HepG2 (cell line): ENCODE data around the gene HELZ. TPM values are rescaled to one million over a fixed set of nuclear protein-coding genes. Genes with fewer than 3 reads are reported as not detected.
A peak's percentile ranks its signal among the peaks of the same experiment; 100 is the strongest.

ENCODE experiments used
- AHDC1 ChIP-seq: sonication (generic); formaldehyde crosslinking; IDR thresholded peaks from 2 replicates; pipeline ENCODE4 v1.5.1; 2020; ENCODE audit warnings: mild to moderate bottlenecking, missing genetic modification reagents, borderline replicate concordance
- ETV6 ChIP-seq: sonication (generic); formaldehyde crosslinking; conservative IDR thresholded peaks from 2 replicates; pipeline ENCODE4 v1.4.0; 2020; ENCODE audit warnings: missing genetic modification reagents
- HIVEP1 ChIP-seq: sonication (generic); formaldehyde crosslinking; IDR thresholded peaks from 2 replicates; pipeline ENCODE4 v1.4.0; 2020; ENCODE audit warnings: mild to moderate bottlenecking, missing genetic modification reagents
- JUNB ChIP-seq: sonication (generic); formaldehyde crosslinking; IDR thresholded peaks from 2 replicates; pipeline ENCODE4 v1.8.0; 2022; ENCODE audit warnings: missing genetic modification reagents, mild to moderate bottlenecking, borderline replicate concordance
- SIN3B ChIP-seq: fragments of 150-350 bp; IDR thresholded peaks from 2 replicates; pipeline ENCODE4 v1.6.1; 2014; ENCODE audit warnings: low read length
- TIGD3 ChIP-seq: sonication (generic); formaldehyde crosslinking; IDR thresholded peaks from 2 replicates; pipeline ENCODE4 v1.5.1; 2020; ENCODE audit warnings: mild to moderate bottlenecking, missing genetic modification reagents, borderline replicate concordance
- ZNF263 ChIP-seq: sonication (generic); formaldehyde crosslinking; IDR thresholded peaks from 2 replicates; pipeline ENCODE4 v1.4.0; 2020; ENCODE audit warnings: missing genetic modification reagents
- ZNF367 ChIP-seq: sonication (generic); formaldehyde crosslinking; IDR thresholded peaks from 2 replicates; pipeline ENCODE4 v1.4.0; 2020; ENCODE audit warnings: missing genetic modification reagents, borderline replicate concordance
- ZNF530 ChIP-seq: sonication (generic); formaldehyde crosslinking; IDR thresholded peaks from 2 replicates; pipeline ENCODE4 v1.5.0; 2020; ENCODE audit warnings: low read depth, mild to moderate bottlenecking, missing genetic modification reagents
- ZNF740 ChIP-seq: sonication (generic); formaldehyde crosslinking; IDR thresholded peaks from 2 replicates; pipeline ENCODE4 v1.4.0; 2020; ENCODE audit warnings: missing genetic modification reagents
- polyA plus RNA-seq, 8 experiments: library from polyadenylated mRNA; depleted of rRNA in 3 of 8; stranded (reverse) in 7 of 8; unstranded in 1 of 8; fragments of >200 nt; fragmentation: Illumina TruSeq in 4 of 8; extraction: Trizol in 4 of 8; gene quantifications; 2 replicates each; pipeline versions ENCODE4 v1.2.1 to v1.2.3, GENCODE V29; 2011 to 2016; ENCODE audit warnings: low read depth in 4 of 8, missing spikeins in 1 of 8, mixed read lengths in 1 of 8; ENCODE audit not compliant: insufficient read depth in 1 of 8
- total RNA-seq, 5 experiments: library from RNA; depleted of rRNA; stranded (reverse); fragments of >200 nt; fragmentation: Illumina TruSeq; extraction: Trizol; gene quantifications; 2 replicates each; pipeline ENCODE4 v1.2.3, GENCODE V29; 2016; ENCODE audit warnings: low read depth in 1 of 5
- TF ChIP-seq, protein P1 (sequence below): sonication (generic); formaldehyde crosslinking; IDR thresholded peaks from 2 replicates; pipeline ENCODE4 v1.4.0; 2020; ENCODE audit warnings: missing genetic modification reagents
- TF ChIP-seq, protein P2 (sequence below): sonication (generic); formaldehyde crosslinking; conservative IDR thresholded peaks from 2 replicates; pipeline ENCODE4 v1.5.0; 2020; ENCODE audit warnings: missing genetic modification reagents

Gene HELZ
- total and polyA plus RNA-seq, 2 of the 13 experiments (the other 11 are each of a cell fraction or from before 2014, with no cell fraction given), result 35.3 to 52.4 TPM

DNA sequence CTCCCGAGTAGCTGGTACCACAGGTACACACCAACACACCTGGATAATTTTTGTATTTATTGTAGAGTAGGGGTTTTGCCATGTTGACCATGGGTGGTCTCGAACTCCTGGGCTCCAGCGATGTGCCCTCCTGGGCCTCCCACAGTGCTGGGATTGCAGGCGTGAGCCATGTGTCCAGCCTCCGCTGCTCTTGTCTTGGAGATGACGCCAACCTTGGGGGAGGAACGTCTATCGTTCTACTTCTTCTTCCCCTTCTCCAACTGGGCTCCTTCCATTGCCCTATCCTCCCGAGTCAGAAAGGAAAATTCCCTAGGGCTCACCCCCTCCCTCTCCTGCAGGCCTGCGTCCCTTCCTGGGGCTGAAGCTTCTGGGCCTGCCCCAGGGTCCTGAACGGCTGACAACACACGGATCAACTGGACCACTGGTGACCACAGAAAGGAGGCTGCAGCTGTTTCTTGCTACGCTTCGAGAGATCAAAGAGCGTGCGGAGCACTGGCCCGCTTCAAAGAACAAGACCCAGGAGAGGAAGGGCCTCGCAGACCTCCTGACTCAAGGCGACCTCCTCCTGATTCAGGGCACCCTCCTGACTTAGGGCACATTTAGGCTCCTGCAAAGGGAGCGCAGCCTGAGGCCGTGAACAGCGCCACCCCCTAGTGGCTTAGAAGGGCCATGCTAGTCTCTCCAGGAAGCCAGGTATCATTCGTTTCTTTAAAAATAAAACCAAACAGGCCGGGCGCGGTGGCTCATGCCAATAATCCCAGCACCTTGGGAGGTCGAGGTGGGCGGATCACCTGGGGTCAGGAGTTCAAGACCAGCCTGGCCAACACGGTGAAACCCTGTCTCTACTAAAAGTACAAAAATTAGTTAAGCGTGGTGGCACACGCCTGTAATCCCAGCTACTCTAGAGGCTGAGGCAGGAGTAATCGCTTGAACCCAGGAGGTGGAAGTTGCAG, 48.5 kb upstream of the HELZ start (continued):
- TF ChIP-seq ZNF740 (CRISPR knock-in tag), result no peak
- TF ChIP-seq, protein P1, sequence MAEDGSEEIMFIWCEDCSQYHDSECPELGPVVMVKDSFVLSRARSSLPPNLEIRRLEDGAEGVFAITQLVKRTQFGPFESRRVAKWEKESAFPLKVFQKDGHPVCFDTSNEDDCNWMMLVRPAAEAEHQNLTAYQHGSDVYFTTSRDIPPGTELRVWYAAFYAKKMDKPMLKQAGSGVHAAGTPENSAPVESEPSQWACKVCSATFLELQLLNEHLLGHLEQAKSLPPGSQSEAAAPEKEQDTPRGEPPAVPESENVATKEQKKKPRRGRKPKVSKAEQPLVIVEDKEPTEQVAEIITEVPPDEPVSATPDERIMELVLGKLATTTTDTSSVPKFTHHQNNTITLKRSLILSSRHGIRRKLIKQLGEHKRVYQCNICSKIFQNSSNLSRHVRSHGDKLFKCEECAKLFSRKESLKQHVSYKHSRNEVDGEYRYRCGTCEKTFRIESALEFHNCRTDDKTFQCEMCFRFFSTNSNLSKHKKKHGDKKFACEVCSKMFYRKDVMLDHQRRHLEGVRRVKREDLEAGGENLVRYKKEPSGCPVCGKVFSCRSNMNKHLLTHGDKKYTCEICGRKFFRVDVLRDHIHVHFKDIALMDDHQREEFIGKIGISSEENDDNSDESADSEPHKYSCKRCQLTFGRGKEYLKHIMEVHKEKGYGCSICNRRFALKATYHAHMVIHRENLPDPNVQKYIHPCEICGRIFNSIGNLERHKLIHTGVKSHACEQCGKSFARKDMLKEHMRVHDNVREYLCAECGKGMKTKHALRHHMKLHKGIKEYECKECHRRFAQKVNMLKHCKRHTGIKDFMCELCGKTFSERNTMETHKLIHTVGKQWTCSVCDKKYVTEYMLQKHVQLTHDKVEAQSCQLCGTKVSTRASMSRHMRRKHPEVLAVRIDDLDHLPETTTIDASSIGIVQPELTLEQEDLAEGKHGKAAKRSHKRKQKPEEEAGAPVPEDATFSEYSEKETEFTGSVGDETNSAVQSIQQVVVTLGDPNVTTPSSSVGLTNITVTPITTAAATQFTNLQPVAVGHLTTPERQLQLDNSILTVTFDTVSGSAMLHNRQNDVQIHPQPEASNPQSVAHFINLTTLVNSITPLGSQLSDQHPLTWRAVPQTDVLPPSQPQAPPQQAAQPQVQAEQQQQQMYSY, result no peak
- TF ChIP-seq, protein P2, sequence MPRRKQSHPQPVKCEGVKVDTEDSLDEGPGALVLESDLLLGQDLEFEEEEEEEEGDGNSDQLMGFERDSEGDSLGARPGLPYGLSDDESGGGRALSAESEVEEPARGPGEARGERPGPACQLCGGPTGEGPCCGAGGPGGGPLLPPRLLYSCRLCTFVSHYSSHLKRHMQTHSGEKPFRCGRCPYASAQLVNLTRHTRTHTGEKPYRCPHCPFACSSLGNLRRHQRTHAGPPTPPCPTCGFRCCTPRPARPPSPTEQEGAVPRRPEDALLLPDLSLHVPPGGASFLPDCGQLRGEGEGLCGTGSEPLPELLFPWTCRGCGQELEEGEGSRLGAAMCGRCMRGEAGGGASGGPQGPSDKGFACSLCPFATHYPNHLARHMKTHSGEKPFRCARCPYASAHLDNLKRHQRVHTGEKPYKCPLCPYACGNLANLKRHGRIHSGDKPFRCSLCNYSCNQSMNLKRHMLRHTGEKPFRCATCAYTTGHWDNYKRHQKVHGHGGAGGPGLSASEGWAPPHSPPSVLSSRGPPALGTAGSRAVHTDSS (CRISPR knock-in tag), result 0 out of 2 replicates have a peak, but pooled peaks have one; percentile 25
- no peak for TF ChIP-seq AHDC1 (CRISPR knock-in tag)
- TF ChIP-seq ETV6, result no peak
- TF ChIP-seq TIGD3, result no peak
- TF ChIP-seq JUNB (CRISPR knock-in tag), result no peak
- TF ChIP-seq ZNF367 (CRISPR knock-in tag), result no peak
- peak; percentile 61; the same call in 1 of the 2 replicates for TF ChIP-seq HIVEP1 (CRISPR knock-in tag)
- no peak for TF ChIP-seq SIN3B
- no peak for TF ChIP-seq ZNF263 (CRISPR knock-in tag)
- TF ChIP-seq ZNF530 (CRISPR knock-in tag), result no peak
